GM18951 (cell line): ENCODE data around the gene PLEKHO2.
A peak's percentile ranks its signal among the peaks of the same experiment; 100 is the strongest.

Experiments used
- POLR2A ChIP-seq: IDR thresholded peaks from 4 replicates; pipeline ENCODE4 v1.6.1; 2011; ENCODE audit warnings: mild to moderate bottlenecking; ENCODE audit not compliant: insufficient read length, insufficient read depth; ENCODE audit errors: extremely low read depth
- in situ Hi-C: fragments of 300-500 bp; cut with MboI; formaldehyde crosslinking; loops from one replicate; pipeline ENCODE4 v1.12.0; 2022; ENCODE audit warnings: low sequenced_read_pairs, mixed read lengths, inconsistent platforms; ENCODE audit not compliant: unreplicated experiment

PLEKHO2 gene

DNA sequence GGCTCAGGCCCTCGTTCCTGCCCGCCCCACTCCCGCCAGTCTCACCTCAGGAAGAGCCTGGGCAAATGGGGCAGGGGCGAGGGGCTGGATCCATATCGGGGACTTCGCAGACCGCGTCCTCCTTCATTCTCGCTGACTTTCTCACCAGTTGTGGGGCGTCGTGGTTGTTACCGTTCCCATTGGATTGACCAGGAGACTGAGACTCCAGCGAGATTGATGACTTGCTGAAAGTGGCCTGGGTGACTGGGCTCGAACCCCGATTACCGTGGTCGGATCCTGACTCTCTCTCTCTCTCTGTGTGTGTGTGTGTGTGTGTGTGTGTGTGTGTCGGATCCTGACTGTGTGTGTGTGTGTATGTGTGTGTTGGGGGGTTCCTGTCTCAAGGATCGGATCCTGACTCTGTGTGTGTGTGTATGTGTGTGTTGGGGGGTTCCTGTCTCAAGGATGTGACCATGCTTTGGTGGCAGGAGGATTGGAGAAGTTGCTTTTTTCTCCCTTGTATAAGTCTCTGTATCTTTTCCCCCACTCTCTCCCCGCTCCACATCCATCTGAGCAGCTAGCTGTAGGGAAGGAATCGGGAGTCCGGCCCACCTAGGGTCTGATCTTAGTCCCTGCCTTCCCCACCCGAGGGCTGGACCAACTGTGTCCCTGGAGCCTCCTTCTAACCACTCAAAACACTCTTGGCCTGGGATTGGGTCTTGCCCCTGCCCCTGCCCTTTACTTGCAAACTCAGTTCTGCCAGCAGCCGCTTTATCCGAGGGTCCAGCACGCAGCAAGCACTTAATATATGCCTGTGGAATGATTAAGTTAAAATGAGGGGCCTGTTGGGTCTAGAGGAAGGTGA, 603 bp downstream of the PLEKHO2 start:
- no peak for TF ChIP-seq POLR2A
- in situ Hi-C loops: no loop called here

DNA sequence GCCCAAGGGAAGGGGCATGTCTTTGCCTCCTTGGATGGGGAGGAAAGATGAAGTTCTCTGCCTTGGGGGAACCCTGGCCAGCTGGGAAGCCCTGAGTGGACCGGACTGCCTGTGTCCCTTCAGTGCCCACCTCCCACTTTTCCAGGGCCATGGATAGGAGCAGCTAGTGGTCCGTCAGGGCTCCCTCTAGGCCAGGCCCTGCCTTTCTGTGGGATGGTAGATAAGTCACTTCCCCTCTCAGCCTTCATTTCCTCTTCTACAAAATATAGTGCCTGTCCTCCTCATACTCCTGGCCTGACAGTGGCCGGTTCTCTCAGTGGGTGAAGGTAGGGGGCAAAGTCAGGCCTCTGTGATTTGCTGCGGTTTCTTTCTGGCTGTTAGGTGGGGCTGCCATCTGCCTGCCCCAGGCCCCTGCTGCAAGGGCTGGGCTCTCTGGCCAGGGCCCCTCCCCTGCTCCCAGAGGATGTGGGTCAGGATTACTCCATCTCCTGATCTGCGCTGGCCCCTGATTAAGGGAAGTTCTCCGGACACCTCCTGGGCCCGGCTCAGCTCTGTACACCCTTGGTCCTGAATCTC, 1.4 kb downstream of the PLEKHO2 start:
- TF ChIP-seq POLR2A: no peak
- in situ Hi-C loops: no loop called here

DNA sequence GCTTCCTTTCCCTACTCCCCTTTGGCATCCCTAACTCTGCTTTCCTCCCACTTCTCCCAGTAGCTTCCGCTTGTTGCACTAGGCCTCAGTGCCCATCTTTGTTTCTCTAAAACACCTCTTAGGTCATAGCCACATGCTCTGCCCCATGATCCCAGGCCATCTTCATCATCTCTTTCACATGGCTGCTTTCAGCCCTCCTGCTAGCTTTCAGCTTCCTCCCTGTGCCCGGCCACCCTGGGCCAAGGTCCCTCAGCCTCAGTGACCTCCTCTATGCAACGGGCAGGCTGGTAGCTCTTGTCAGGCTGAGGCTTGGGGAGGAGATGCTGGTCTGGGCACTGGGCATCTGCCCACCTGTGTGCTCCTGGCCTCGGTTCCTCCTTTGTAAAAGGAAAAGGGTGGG, 2.3 kb downstream of the PLEKHO2 start:
- in situ Hi-C loops: no loop called here
- TF ChIP-seq POLR2A: no peak

DNA sequence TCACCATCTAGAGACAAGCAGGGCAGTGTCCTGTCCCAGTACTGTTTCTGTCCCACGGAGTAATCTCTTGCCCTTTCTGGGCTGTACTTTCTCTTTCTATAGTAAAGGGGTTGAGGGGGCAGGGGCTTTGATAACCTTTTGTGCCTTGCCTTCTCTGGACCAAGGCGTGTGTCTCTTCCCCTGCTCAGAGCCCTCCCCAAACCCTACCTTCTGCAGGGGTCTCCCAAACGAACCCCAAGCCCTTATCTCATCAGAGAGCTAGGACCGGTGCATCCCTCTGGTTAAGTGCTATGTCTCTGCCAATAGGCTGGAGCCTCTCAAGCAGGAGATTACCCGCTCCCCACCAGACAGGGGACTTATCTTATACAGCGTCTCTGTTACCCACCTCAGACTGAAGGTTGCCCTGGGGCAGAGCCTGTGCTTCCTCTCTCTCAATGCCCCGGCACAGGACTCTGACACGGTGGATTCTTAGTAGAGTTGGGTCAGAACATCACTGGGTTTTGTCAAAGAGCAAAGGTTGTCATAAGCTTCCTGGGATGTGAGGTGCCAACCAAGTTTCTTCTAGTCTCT, 2.9 kb downstream of the PLEKHO2 start:
- in situ Hi-C loops: no loop called here
- no peak for TF ChIP-seq POLR2A

DNA sequence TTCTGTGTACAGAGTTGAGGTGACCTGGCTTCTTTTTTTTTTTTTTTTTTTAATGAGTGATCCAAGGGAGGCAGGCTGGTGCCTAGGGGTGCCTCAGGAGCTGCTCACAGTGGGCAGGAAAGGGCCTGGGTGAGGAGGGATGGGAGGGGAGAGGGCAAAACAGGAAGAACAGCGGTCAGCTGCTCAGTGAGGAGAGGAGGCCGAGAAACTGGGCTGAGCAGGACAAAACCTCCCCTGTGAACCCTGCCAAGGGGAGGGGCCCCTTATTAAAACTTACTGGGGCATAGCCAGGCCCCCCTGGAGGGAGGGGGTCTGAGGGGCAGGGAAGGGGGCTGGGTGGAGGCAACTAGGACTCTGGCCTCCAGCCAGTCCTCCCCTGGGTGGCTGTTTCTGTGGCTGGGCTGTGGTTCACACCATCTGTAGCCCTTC, 3.5 kb downstream of the PLEKHO2 start:
- TF ChIP-seq POLR2A: no peak
- in situ Hi-C loops: no loop called here

DNA sequence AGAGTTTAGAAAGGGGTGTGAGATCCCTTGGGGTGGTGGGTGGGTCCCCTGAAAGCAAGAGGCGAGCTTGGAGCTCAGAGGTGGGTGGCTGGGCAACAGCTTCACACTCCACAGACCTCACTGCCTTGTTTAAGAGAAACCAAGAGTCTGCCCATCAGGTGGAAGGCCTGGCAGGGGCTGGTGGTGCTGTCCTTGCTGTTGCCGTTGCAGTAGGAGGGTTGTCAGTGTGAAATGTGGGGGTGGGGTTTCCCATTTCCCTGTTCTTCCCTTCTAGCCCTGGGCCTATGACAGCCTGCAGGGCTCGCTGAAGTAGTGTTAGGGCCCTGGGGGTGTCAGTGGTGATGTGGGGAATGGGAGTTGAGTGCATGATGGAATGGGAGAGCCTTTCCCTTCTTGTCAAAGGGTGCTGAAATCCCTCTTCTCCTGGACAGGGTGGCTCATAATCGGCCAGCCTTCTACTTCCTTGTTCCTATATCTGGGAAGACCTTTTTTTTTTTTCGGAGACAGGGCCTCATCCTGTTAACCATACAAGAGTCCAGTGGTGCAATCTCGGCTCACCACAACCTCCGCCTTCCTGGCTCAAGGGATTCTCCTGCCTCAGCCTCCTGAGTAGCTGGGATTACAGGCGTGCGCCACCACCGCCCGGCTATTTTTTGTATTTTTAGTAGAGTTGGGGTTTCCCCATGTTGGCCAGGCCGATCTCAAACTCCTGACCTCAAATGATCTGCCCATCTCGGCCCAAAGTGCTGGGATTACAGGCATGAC, 4.3 kb downstream of the PLEKHO2 start:
- peak; percentile 8 for TF ChIP-seq POLR2A
- in situ Hi-C loops: no loop called here

DNA sequence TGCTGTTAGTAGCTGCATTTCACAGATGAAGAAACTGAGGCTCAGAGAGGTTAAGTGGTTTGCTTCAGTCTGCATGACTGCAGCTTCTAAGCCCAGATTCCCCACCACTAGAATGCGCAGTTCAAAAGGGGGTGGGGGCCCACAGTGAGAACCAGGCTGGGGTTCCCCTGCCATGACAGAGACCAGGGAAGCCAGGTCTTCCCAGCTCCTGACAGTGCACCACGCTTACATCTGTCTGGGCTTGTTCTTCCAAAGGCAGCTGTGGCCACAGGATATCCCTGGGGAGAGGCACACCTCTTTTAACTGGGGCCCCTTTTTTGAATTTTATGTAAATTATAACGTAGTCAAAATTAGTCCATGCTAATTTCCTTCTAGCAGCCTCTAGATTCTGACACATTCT, 5.3 kb downstream of the PLEKHO2 start:
- no peak for TF ChIP-seq POLR2A
- in situ Hi-C loops: no loop called here

DNA sequence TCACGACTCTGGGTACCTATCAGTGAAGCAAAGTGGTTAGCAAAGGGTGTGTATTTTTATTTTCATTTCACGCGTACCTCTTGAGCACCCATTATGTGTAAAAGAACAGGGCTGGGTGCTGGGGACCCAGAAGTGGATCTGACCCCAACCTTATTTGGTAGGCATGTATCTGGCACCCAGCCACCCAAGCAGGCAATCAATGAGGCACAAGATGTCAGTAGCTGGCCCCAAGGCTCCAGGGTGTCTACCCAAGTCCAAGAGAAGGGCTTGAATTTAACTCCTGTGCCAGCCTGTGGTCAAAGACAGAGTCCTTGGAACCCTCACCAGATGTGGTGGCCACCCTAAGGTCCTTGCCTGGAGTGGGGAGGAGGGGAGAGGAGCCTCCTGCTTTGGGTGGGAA, 5.7 kb downstream of the PLEKHO2 start:
- no peak for TF ChIP-seq POLR2A
- in situ Hi-C loops: no loop called here

DNA sequence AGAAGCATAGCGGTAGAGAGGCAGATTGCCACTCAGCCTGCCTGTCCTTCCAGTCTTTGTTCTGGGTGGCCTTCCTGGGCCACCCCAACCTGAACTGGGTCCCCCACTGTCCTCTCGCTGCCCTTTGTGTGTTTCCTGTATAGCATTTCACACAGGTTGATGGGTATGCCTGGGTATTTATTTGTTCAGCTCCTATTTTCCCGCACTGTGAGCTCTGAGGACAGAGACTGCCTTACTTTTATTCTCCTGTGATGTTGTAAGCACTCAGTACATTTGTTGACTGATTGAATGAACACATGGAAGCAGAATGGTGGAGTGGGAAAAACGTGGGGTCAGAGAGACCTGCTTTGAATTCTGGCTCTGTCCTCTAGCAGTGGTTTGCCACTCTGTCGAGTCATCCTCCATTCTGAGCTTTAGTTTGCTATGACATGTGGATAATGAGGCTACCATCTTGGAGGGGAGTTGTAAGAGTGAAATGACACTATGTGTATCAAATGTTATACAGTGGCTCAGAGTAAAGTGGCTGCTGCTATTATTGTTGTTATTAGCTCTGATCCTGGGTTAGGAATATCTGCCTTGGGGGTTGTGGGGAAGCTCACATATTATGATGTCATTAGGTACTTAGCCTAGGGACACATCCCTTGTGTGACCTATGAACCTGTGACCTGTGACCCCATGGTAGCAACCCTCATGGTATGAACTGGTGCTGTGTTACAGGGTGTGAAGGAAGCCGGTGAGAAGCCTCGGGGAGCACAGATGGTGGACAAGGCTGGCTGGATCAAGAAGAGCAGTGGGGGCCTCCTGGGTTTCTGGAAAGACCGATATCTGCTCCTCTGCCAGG, 6.4 kb downstream of the PLEKHO2 start:
- in situ Hi-C loops: no loop called here
- no peak for TF ChIP-seq POLR2A

DNA sequence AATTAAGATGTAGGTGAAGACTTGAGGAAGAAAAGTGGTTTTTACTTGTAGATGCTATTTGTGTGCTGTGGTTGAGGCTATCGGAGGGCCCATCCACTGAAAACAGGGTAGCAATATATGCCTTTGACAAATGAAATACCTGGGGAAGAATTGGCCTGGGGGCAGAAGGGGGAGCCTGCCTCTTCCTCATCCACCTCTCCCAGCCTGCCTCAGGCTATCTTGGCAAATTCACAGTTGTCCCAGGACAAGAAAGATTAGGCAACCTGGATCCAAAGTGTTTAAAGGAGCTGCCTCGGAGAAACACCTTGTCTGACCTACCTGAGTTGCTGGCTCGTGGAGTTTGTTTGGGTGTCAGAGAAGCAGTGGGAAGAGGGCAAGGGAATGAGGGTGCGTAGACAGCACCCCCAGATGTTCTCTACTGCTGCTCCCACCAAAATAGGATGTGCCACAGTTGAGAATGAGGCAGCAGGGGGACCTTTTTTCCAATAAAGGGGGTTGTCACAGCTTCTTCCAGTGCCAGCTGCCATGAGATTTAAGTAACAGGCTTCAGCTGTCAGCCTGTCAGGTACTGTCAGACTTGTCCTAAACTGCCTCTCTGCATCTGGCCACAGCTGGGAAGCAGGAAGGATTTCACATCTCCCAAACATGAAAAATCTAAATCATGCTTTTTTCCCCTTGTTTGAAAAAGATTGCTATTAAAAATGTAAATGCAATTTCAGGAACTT, 9.2 kb downstream of the PLEKHO2 start:
- TF ChIP-seq POLR2A: no peak
- in situ Hi-C loops: no loop called here

DNA sequence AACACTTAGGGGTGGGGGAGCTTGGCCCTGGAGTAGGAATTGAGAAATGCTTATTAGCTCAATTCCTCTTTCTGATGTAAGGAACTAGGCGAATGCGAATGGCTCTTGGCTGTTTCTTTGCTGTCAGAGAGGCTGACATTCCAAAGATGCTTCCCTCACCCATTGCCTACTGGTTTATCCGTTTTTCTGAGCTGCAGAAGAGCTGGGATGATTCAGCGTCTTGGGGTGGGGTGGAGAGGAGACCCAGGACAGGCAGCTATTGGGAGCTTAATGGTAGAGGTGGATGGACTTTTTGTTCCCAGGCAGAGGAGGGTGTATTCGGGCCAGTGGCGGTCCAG, 9.8 kb downstream of the PLEKHO2 start:
- TF ChIP-seq POLR2A: no peak
- in situ Hi-C loops: no loop called here

DNA sequence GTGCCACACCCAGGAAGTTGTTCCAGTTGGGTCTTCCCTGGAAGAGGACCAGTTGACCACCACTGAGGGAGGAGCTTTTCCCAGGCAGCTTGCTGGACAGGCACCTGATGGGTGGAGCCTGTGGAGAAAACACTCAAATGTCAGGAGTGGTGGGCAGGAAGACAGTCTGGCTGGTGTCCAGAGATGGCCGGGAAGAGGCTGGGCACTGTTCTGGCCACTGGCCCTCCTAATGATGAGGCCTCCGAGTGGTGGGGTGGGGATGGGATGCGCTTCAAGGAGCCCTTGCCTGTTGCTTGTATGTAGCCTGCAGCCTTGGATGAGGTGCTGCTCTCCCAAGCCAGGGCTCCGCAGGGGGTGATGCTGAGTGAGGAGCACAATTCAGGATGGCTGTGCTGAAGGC, 12.3 kb downstream of the PLEKHO2 start:
- in situ Hi-C loops: no loop called here
- TF ChIP-seq POLR2A: no peak
